Adipose tissue (tissue), 3 donors: ENCODE data around the gene KANSL1. TPM values are rescaled to one million over a fixed set of nuclear protein-coding genes. Genes with fewer than 3 reads are reported as not detected.

ENCODE experiments used
- H3K27ac ChIP-seq: one replicate; pipeline ENCODE4 v1.5.1; 2013; ENCODE audit warnings: low read depth, low read length
- WGBS, 3 donors: extraction: QIAGEN DNeasy Blood & Tissue Kit; methylation state at CpG; one replicate each; pipeline ENCODE4 v1.1.7; 2013; 5-methylcytosine and 5-hydroxymethylcytosine counted together
- polyA plus RNA-seq, 3 donors: library from polyadenylated mRNA; stranded (reverse); fragments of 200-250 nt; gene quantifications; one replicate each; pipeline ENCODE4 v1.2.3, GENCODE V29; 2013
- donor health status: healthy with polysubstance abuse.
- donor health status: Bipolar disorder and iron deficiency.
- donor health status: healthy.

The KANSL1 gene
- polyA plus RNA-seq, 3 donors, result 11.4 to 15.2 (median 14.3) TPM

DNA sequence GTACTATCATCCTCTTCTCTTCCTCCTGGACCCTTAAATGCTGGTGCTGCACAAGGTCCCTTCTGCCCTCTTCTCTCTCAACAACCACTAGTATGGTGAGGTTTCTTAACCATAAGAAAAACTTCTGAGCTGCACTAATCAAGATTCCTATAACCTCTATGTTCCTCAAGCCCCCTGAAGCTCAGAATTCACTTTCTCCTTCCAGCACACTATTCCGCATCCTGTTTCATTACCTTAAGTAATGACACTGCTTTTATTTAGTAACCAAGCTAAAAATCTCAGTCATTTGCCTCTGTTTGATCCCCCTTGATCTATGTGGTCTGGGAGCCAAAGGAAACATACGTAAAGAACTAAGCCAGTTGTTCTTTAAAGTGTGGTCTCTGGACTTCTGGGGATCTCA is 20.1 kb downstream of the KANSL1 start:
- no peak overlapping the region for H3K27ac ChIP-seq
- 79 to 93% (median 87%) methylated on average over 2 of the region's 2 CpGs for WGBS, 3 donors

DNA sequence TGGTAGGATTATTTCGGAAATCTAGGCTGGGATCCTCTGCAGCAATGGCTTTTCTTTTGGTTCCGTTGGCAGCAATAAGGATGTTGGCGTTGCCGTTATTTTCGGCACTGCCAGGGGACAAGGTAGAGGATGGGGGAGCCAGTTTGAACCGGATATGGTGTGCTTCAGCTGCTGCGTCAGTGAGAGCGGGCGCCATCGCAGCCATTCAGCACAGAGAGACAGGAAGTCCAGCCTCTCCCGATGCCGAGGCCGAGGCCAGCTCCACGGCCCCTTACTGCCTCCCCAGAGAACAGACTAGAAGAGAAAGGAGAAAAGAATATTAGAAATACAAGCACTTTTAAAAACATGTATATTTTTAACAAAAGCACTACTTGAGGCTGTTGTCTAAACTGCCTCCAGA is 21.3 kb downstream of the KANSL1 start:
- no peak overlapping the region for H3K27ac ChIP-seq
- 77 to 92% (median 78%) methylated on average over 14 of the region's 14 CpGs for WGBS, 3 donors

DNA sequence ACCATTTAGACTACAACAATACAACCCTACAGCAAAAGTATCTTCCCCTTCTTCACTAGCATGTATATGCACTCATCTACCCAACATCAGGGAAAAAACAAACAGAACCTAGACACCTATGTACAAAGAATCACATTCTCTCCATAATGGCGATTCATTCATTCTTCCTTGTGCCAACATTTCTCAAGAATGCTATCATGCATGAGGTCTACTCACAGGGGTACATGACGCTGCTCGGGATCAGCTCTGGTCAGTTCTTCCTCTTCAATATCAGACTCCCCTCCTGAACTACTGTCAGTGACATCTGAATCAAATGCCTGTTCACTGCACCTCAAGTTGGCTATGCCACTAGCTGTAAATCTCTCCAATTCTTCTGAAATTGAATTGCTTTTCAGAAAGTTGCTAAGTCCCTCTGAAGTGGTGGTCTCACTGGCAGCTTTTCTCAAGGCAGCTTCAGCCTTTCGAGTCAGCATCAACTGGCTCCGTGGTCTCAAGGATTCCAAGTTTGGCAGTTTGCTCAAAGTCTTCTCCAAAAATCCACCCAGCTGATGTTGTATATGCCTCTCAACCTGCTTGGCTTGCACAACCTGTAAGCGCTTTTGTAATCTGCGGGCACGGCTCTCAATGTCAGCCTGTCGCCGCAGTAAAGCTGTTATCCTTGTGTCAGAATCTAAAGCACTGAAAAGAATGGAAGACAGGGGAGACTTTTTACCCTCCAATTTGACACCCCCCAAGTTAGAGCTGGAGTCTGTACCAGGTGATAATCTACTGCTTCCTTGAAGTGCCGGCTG is 22.4 kb downstream of the KANSL1 start:
- no peak overlapping the region for H3K27ac ChIP-seq
- WGBS, 3 donors, result 80 to 87% (median 84%) methylated on average over 11 of the region's 11 CpGs

DNA sequence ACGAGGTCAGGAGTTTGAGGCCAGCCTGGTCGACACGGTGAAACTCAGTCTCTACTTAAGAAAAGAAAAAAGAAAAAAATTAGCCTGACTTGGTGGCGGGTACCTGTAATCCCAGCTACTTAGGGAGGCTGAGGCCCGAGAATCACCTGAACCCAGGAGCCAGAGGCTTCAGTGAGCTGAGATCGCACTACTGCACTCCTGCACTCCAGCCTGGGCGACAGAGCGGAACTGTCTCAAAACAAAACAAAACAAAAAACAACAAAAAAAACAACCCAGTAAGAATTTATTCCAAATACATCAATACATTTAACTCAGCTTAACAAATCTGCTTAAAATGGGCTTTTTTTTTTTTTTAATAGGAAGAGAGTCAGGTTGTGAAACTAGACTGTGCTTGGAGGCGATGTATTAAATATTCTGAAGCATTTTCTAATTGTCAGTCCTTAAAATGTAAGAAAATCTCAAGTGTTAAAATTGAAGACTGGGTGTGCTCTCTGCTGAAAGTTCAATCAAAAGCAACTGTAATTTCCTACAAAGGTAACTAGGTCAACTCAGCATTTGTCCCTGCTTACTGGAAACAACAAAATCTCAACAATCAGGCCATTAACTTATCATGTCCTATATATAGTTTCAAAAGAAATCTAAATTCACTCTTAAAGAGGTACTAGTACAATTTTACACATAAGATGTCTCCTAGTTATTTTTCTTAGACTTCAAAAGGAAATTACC is 23.2 kb downstream of the KANSL1 start:
- WGBS, 3 donors, result 93 to 95% (median 94%) methylated on average over 9 of the region's 9 CpGs
- no peak overlapping the region for H3K27ac ChIP-seq

DNA sequence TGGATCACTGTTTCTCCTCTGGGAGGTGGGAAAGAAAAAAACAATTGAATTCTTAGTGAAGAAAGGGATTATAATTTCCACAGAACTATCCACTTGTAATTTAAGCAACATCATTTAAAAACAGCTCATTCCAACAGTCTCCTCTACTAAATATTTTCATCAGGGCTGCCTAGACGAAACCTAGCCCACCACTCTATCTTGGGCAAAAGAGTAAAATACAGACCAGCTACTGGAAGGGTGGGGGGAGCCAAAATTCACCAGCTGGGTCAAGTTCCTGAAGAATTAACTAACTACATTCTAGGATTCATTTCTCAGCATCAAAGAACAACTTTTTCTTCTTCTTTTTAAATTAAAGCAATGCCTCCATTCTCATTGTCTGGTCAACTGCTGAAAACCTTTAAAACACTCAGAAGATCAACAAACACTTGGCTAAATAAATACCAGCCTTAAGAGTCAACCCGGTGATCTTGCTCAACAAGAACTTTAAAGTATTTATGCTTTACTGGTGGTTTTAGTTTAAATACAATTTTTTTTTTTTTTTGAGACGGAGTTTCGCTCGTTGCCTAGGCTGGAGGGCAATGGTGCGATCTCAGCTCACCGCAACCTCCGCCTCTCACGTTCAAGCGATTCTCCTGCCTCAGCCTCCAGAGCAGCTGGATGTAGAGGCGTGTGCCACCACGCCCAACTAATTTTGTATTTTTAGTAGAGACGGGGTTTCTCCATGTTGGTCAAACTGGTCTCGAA is 25.2 kb downstream of the KANSL1 start:
- no peak overlapping the region for H3K27ac ChIP-seq
- 85 to 92% (median 90%) methylated on average over 14 of the region's 14 CpGs for WGBS, 3 donors

DNA sequence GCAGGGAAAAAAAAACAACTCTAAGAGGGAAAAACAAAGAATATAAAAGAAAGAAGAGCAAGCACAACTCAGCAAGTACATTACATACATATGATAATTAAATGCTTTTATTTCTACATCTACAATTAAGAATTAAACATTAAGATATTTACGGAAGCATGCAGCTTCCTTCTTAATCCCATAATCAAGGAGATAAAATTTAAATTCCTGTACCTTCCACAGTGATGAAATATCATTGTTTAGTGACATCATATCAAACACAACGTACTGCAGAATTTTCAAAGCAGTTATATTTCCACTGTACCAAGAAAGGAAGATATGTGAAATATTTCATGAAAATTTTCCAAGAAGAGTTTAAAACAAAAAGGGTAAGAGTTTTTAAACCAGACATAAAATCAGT is 26.0 kb downstream of the KANSL1 start:
- no peak overlapping the region for H3K27ac ChIP-seq

DNA sequence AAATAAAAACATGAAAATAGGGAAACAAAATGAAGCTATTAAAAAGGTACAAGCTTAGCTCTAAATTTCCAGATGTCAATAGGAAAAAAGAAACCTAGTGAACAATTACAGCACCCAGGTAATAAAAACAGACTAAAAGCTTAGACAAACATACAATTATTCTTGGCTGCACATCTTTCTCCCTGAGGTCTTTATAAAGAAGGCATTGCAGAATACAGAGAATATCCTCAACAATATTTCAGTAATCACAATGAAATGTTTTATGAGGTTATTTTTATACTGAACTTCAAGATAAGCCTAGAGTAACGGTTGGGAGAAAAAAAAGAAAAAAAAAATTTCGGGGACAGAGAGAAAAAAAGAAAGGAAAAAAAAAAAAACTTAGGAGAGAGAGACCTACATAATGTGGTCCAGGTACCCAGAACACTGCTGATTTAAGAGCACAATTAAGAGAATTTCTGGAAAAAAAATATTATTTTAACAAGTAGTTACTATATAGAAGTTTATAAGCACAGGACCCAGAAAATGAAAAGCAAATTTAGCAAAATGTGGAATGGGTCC is 26.5 kb downstream of the KANSL1 start:
- no peak overlapping the region for H3K27ac ChIP-seq
- WGBS, 3 donors, result 20 to 65% (median 41%) methylated on average over 2 of the region's 2 CpGs

More for the DNA sequence above, 26.0 kb downstream of the KANSL1 start:
- 42 to 50% (median 44%) methylated on average over 2 of the region's 2 CpGs for WGBS, 3 donors

DNA sequence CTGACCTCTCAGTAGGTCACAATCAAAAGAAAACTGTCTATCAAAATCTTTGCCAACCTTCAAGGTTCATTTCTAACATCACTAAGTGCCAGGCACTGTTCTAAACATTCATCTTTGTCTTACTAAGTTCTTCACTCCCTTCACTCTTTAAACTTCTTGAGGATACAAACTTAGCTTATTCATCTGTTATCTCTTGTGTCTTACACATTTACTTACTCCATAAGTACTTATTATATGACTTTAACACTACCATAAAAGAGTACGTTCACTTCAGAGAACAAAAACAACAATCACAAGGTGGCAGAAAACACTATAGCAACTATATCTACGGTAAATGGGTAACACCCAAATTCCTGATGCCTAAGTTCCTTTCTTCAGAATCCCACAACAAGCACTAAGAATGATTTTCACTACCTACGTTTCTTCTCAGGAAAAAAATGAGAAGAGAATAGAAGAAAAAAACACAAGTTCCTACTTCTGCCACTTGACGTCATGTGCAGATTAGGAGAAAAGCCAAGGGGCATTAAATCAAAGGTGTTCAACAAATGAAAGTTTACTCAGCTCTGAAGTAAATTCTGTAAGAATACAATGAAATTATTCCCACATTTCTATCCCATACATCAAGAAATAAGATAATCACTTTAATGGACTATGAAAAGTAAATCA is 29.2 kb downstream of the KANSL1 start:
- H3K27ac ChIP-seq, result no peak overlapping the region
- WGBS, 3 donors, result 47 to 51% (median 47%) methylated on average over 4 of the region's 4 CpGs

DNA sequence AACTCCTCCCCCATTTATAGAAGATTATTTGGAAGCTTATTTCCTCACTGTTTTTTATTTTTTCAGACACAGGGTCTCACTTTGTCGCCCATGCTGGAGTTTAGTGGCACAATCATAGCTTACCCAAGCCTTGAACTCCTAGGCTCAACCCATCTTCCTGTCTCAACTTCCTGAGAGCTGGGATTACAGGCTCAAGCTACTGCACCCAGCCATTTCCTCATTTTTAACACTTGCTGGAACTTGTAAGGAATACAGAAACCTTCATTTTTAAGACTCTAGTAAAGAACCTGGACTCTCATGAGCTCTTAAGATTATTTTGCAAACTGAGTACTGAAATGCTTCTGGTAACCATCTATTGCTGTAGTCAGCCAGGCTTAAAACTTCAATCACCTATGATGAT is 29.9 kb downstream of the KANSL1 start:
- 46 to 90% (median 59%) methylated on average over 1 of the region's 1 CpG for WGBS, 3 donors
- H3K27ac ChIP-seq, result no peak overlapping the region

DNA sequence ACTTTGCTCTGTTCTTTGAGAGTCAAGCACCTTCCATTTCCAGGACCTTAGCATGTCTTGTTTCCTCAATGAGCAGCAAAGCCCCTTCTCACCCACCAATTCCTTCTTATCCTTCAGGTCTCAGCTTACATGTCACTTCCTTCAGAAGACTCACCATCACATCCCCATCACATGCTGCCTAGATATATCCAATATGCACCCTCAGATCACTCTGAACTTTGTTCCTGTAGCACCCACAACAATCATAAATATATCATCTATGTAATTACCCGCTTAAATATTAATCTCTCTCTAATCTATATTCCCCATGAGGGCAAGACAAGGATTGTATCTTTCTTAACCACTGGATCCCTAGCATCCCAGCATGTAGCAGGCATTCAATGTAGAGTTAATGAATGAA is 30.4 kb downstream of the KANSL1 start:
- no peak overlapping the region for H3K27ac ChIP-seq
- WGBS, 3 donors, result 0 to 65% (median 1%) methylated on average over 1 of the region's 1 CpG

DNA sequence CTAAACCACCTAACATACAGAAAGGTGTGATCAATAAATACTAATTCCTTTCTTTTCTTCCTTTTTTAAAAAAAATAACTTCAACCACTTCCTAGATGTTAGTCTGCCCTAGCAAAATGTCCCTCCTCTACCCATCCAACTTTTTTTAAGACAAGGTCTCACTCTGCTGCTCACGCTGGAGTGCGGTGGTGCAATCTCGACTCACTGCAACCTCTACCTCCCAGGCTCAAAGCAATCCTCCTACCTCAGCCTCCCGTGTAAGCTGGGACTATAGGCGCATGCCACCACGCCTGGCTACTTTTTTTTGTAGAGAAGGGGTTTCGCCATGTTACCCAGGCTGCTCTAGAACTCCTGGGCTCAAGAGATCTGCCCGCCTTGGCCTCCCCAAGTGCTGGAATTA is 33.1 kb downstream of the KANSL1 start:
- H3K27ac ChIP-seq, result no peak overlapping the region
- WGBS, 3 donors, result 95 to 96% (median 95%) methylated on average over 8 of the region's 8 CpGs

DNA sequence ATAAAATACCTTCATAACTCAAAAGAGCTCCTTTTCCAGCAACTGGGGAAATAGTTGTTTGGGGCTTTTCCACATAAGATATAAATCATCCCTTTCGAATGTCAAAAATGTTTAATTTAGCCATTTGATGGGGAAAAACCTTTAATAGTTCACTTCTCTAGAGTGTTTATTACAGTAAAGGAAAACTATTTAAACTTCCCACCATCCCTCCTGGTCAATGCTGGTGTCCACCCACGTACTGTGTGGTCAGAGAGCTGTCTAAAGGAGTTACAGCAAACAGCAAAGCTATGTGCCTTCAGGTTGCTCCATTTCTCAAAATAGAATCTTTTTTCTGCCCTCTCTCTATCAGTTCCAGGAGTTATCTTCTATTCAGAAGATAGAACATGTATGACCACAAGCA is 33.5 kb downstream of the KANSL1 start:
- 57 to 70% (median 65%) methylated on average over 2 of the region's 2 CpGs for WGBS, 3 donors
- no peak overlapping the region for H3K27ac ChIP-seq

DNA sequence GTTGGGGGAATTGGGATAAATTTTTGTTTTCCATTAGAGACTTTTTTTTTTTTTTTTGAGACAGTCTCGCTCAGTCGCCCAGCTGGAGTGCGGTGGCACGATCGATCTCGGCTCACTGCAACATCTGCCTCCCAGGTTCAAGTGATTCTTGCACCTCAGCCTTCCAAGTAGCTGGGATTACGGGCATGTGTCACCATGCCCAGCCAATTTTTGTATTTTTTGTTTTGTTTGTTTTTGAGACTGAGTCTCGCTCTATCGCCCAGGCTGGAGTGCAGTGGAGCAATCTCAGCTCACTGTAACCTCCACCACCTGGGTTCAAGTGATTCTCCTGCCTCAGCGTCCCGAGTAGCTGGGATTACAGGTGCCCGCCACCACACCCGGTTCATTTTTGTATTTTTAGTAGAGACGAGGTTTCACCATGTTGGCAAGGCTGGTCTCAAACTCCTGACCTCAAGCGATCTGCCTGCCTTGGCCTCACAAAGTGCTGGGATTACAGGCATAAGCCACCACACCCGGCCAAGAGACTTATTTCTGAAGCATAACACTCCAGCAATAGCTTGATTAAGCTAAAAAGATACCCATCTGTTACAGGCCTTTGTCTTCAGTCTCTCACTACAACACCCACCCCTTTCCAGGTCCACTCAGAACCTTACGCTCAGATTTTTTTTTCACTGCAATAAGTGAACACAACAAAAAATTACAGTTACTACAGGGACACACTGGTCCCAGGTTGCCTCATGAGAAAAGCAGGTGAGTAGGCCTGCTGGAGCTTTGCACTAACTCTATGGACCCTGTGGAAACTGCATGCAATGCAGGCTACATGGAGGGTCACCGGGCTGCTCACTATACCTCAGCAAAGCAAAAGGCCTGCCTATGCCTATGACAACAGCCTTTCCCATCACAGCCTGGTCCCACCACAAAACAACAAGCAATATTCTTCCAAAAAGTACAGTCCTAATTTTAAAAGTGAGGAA is 34.6 kb downstream of the KANSL1 start:
- 61 to 90% (median 74%) methylated on average over 18 of the region's 18 CpGs for WGBS, 3 donors
- no peak overlapping the region for H3K27ac ChIP-seq

DNA sequence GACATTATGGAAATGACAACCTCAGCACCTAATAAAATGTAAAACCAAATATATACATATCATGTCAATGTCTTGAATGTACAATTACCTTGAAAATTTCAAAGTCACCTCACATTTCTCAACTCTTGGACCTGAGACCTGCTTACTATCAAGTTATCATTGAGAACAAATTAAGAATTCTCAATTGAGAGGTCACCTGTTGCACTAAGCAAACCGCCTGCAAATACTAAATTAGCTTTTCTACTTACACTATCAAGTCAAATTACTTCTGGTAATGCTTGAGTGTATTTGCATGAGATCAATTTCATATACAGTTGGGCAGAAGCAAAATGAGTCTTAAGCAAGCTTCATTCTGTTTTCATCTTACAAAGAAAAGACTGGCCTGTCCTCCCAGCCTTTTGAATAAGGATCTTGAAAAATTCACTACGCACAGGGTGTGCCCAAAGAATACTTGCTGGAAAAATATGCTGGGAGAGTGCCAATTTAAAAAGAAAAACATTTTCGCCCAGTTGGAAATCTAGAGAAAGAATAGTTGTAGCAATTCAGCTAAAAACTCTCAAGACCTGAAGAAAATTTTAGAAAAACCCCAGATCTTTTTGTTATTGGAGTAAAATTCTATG is 35.7 kb downstream of the KANSL1 start:
- 24 to 48% (median 45%) methylated on average over 3 of the region's 3 CpGs for WGBS, 3 donors

DNA sequence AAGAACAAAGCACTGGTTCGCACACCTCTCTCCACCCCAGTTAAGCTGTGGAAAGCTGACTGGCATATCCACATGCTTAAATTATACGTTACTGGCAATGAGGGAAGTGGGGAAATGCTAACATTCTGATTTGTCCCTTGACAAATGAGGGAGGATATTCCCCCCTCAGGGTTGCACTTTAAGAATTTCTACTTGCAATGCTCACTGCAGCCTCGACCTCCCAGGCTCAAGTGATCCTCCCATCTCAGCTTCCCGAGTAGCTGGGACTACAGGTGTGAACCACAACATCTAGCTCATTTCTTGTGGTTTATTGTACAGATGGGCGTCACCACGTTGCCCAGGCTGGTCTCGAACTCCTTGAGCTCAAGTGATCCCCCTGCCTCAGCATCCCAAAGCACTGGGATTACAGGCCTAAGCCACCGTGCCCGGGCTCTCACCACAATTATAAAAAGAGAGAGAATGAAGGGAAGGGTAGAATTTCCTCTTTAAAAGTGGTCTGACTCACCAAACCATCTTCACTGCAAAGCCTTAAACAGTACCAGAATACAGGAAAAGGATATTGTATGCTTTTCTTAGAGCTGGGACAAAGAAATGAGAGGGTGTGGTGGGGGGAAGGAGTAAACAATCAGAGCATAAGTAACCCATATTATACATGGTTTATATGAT is 38.9 kb downstream of the KANSL1 start:
- H3K27ac ChIP-seq, result no peak overlapping the region
- 46 to 64% (median 50%) methylated on average over 9 of the region's 9 CpGs for WGBS, 3 donors

More for the DNA sequence above, 35.7 kb downstream of the KANSL1 start:
- no peak overlapping the region for H3K27ac ChIP-seq

DNA sequence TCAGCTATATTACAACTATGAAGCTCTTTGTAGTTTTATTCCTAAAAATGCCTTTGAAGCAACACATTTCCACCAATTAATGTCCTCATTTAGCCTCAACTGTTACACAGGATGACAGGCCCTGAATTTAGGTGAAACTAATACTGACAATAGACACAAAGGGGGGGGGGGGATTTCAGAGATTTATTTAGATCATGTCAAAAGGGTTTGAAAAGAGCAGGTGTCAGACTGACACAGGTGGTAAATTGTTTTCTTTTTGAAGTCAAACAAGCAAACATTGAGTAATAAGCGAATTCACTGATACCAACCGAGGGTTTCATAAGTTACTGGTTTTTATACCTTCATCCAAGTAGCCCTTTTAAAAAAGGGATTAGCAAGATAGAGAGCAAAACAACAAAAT is 40.8 kb downstream of the KANSL1 start:
- 24 to 69% (median 64%) methylated on average over 2 of the region's 2 CpGs for WGBS, 3 donors
- H3K27ac ChIP-seq, result no peak overlapping the region
